DND-41 (cell line): ENCODE results near the gene DIAPH2.

ENCODE experiments used
- ATAC-seq: fragments of 200-7000 bp; cut with Tn5 transposase; 3 replicates; pipeline ENCODE4 v1.9.1; 2021; ENCODE audit warnings: low read depth; ENCODE audit not compliant: insufficient read depth
- DNase-seq: peaks from one replicate; pipeline ENCODE4 v3.0.0-alpha.2; 2020
- H2AFZ ChIP-seq: 2 replicates; pipeline ENCODE4 v1.6.0; 2012; ENCODE audit warnings: low read depth, low read length
- H3K27ac ChIP-seq: 2 replicates; pipeline ENCODE4 v1.5.1; 2012; ENCODE audit warnings: low read length, inconsistent platforms
- H3K27me3 ChIP-seq: fragments of 200-600 bp; sonication (generic); 2 replicates; pipeline ENCODE4 v1.6.0; 2012; ENCODE audit warnings: low read length, mild to moderate bottlenecking, inconsistent platforms; ENCODE audit not compliant: insufficient read depth, poor library complexity
- H3K36me3 ChIP-seq: 2 replicates; pipeline ENCODE4 v1.5.1; 2012; ENCODE audit warnings: low read length, inconsistent platforms; ENCODE audit not compliant: insufficient read depth
- H3K4me1 ChIP-seq: 2 replicates; pipeline ENCODE4 v1.5.1; 2012; ENCODE audit warnings: mild to moderate bottlenecking, low read length; ENCODE audit not compliant: insufficient read depth
- H3K4me2 ChIP-seq: 2 replicates; pipeline ENCODE4 v1.6.0; 2012; ENCODE audit warnings: mild to moderate bottlenecking, moderate library complexity, low read length, inconsistent platforms; ENCODE audit not compliant: insufficient read depth
- H3K4me3 ChIP-seq, 2 experiments: fragments of 200-600 bp in 1 of 2; shearing (Covaris generic) in 1 of 2; 2 replicates each; pipeline ENCODE4 v1.5.1; 2012 to 2016; ENCODE audit warnings: inconsistent platforms in 2 of 2, low read length in 2 of 2, mild to moderate bottlenecking in 2 of 2, low read depth in 1 of 2, moderate library complexity in 1 of 2
- H3K79me2 ChIP-seq: 2 replicates; pipeline ENCODE4 v1.6.0; 2012; ENCODE audit warnings: low read length, inconsistent platforms; ENCODE audit not compliant: insufficient read depth
- H3K9ac ChIP-seq: 2 replicates; pipeline ENCODE4 v1.6.0; 2012; ENCODE audit warnings: low read depth, mild to moderate bottlenecking, inconsistent platforms, low read length, moderate library complexity
- H3K9me3 ChIP-seq: 2 replicates; pipeline ENCODE4 v1.5.1; 2012; ENCODE audit warnings: low read length, moderate library complexity, mild to moderate bottlenecking, inconsistent platforms; ENCODE audit not compliant: insufficient read depth, severe bottlenecking
- H4K20me1 ChIP-seq: 2 replicates; pipeline ENCODE4 v1.6.0; 2012; ENCODE audit warnings: low read length; ENCODE audit not compliant: insufficient read depth
- CTCF ChIP-seq: IDR thresholded peaks from 2 replicates; pipeline ENCODE4 v1.5.1; 2012; ENCODE audit warnings: borderline replicate concordance, low read length, moderate library complexity, mild to moderate bottlenecking; ENCODE audit not compliant: poor library complexity, severe bottlenecking; ENCODE audit errors: extremely low read depth
- EZH2 ChIP-seq: IDR thresholded peaks from 3 replicates; pipeline ENCODE4 v1.6.1; 2012; ENCODE audit warnings: borderline replicate concordance, low read depth, mild to moderate bottlenecking, moderate library complexity, low read length, inconsistent platforms; ENCODE audit not compliant: severe bottlenecking

The DIAPH2 gene

GRCh38 chrX:97363843-97364242 is 679.2 kb downstream of the DIAPH2 start:
- DNase-seq (no peak), ATAC-seq (no peak)
- Histone ChIP-seq H3K79me2 (no peaks in the 10 kb centered on the region), H2AFZ (no peak overlapping the region), H3K27me3 (no peaks in the 10 kb centered on the region), H3K9me3 (no peaks in the 10 kb centered on the region), H3K4me1 (no peaks in the 10 kb centered on the region), H3K9ac (no peak overlapping the region), H3K4me3 (no peak overlapping the region), H3K27ac (no peak overlapping the region), H3K36me3 (no peaks in the 10 kb centered on the region), H3K4me2 (no peak overlapping the region), H4K20me1 (no peaks in the 10 kb centered on the region)
- TF ChIP-seq EZH2 (no peak), CTCF (no peak)

- H3K9ac ChIP-seq = no peak overlapping the region
- H3K36me3 ChIP-seq = no peaks in the 10 kb centered on the region
- H3K4me2 ChIP-seq = no peak overlapping the region
- no peaks in the 10 kb centered on the region for H3K4me1 ChIP-seq
- H3K27ac ChIP-seq = no peak overlapping the region
- ATAC-seq = no peak
- TF ChIP-seq EZH2 = no peak
- TF ChIP-seq CTCF = no peak
- DNase-seq = no peak
- no peaks in the 10 kb centered on the region for H3K9me3 ChIP-seq
- H3K4me3 ChIP-seq = no peak overlapping the region
- H2AFZ ChIP-seq = no peak overlapping the region
- no peaks in the 10 kb centered on the region for H3K79me2 ChIP-seq
- H4K20me1 ChIP-seq = no peaks in the 10 kb centered on the region
- no peaks in the 10 kb centered on the region for H3K27me3 ChIP-seq
These were observed 681.6 kb downstream of the DIAPH2 start for GRCh38 chrX:97366237-97366636.

GRCh38 chrX:97367125-97367524 is 682.5 kb downstream of the DIAPH2 start:
- Histone ChIP-seq H2AFZ (no peak overlapping the region), H3K79me2 (no peaks in the 10 kb centered on the region), H4K20me1 (no peaks in the 10 kb centered on the region), H3K4me2 (no peak overlapping the region), H3K4me3 (no peak overlapping the region), H3K36me3 (no peaks in the 10 kb centered on the region), H3K4me1 (no peaks in the 10 kb centered on the region), H3K27ac (no peak overlapping the region), H3K9ac (no peak overlapping the region), H3K9me3 (no peaks in the 10 kb centered on the region), H3K27me3 (no peaks in the 10 kb centered on the region)
- DNase-seq (no peak), ATAC-seq (no peak)
- TF ChIP-seq EZH2 (no peak), CTCF (no peak)

- H3K9me3 ChIP-seq = no peaks in the 10 kb centered on the region
- no peaks in the 10 kb centered on the region for H3K4me1 ChIP-seq
- ATAC-seq (no peak), DNase-seq (no peak)
- no peak for TF ChIP-seq EZH2
- no peak for TF ChIP-seq CTCF
- H3K9ac ChIP-seq = no peak overlapping the region
- H3K27ac ChIP-seq = no peak overlapping the region
- H4K20me1 ChIP-seq = no peaks in the 10 kb centered on the region
- no peaks in the 10 kb centered on the region for H3K79me2 ChIP-seq
- H3K4me2 ChIP-seq = no peak overlapping the region
- H3K4me3 ChIP-seq = no peak overlapping the region
- no peaks in the 10 kb centered on the region for H3K36me3 ChIP-seq
- H2AFZ ChIP-seq = no peak overlapping the region
- H3K27me3 ChIP-seq = no peaks in the 10 kb centered on the region
These were observed 685.3 kb downstream of the DIAPH2 start for GRCh38 chrX:97369947-97370346.
